NT2/D1 (cell line): ENCODE results near the gene RBM39.

Experiments
- YY1 ChIP-seq: IDR thresholded peaks from 2 replicates; pipeline ENCODE4 v1.6.1; 2011; ENCODE audit not compliant: insufficient read length, insufficient read depth
- ZNF274 ChIP-seq: IDR thresholded peaks from 2 replicates; pipeline ENCODE4 v1.6.1; 2011; ENCODE audit warnings: mild to moderate bottlenecking, low read depth, low read length

GRCh38 chr20:35669221-35669620 is 72.8 kb downstream of the RBM39 start:
- TF ChIP-seq ZNF274 = no peak
- TF ChIP-seq YY1 = no peak
